H1 (cell line): Measurements from ENCODE around the gene CACNG5. TPM values are rescaled to one million over a fixed set of nuclear protein-coding genes. Genes with fewer than 3 reads are reported as not detected.

ENCODE experiments used
- CTCF ChIA-PET: fragments of 300-600 bp; sonication (Branson Sonifier 250); formaldehyde crosslinking; loops from one replicate; lab custom pipeline; 2021; ENCODE audit not compliant: partially characterized antibody; lab: Charles Lee
- POLR2A ChIA-PET: fragments of 300-600 bp; sonication (Branson Sonifier 250); formaldehyde crosslinking; loops from one replicate; lab custom pipeline; 2021; ENCODE audit warnings: inconsistent platforms; ENCODE audit not compliant: partially characterized antibody; lab: Charles Lee
- DNase-seq, 2 experiments: peaks; one replicate each; pipeline versions ENCODE4 v3.0.0 to v3.0.0-alpha.2; 2010 to 2022; ENCODE audit warnings: low spot score in 2 of 2, low read depth in 1 of 2, mixed read lengths in 1 of 2
- FAIRE-seq: peaks from 2 replicates; lab custom pipeline; 2011; peaks lifted over from hg19 to GRCh38; lab: Jason Lieb, UNC
- H2AFZ ChIP-seq: 2 replicates; pipeline ENCODE4 v1.8.1; 2012; ENCODE audit warnings: low read length, inconsistent platforms
- H2AK5ac ChIP-seq: 2 replicates; pipeline ENCODE4 v1.6.1; 2013; ENCODE audit warnings: low read depth, low read length
- H2BK120ac ChIP-seq: replicated peaks from 2 replicates; pipeline ENCODE3; 2013; ENCODE audit warnings: low read depth, low read length, inconsistent platforms
- H2BK12ac ChIP-seq: 2 replicates; pipeline ENCODE4 v1.6.1; 2013; ENCODE audit warnings: low read depth, low read length
- H2BK15ac ChIP-seq: 2 replicates; pipeline ENCODE4 v1.6.1; 2013; ENCODE audit warnings: low read length
- H2BK20ac ChIP-seq: 2 replicates; pipeline ENCODE4 v1.6.1; 2013; ENCODE audit warnings: low read length
- H2BK5ac ChIP-seq: 2 replicates; pipeline ENCODE4 v1.6.1; 2013; ENCODE audit warnings: low read depth, low read length
- H3K14ac ChIP-seq: 2 replicates; pipeline ENCODE4 v1.6.1; 2013; ENCODE audit warnings: inconsistent platforms; ENCODE audit not compliant: insufficient read length
- H3K18ac ChIP-seq: 2 replicates; pipeline ENCODE4 v1.6.1; 2013; ENCODE audit warnings: low read length; ENCODE audit errors: extremely low read depth
- H3K23ac ChIP-seq: 2 replicates; pipeline ENCODE4 v1.6.1; 2013; ENCODE audit warnings: inconsistent platforms; ENCODE audit not compliant: insufficient read length
- H3K23me2 ChIP-seq: 2 replicates; pipeline ENCODE4 v1.6.1; 2013; ENCODE audit warnings: low read depth, low read length
- H3K27ac ChIP-seq: 2 replicates; pipeline ENCODE4 v1.6.1; 2011; ENCODE audit warnings: low read depth, low read length, inconsistent platforms
- H3K27me3 ChIP-seq, 4 experiments: replicated peaks in 1 of 4; 1 replicate in 1 of 4; 2 replicates in 3 of 4; pipeline versions ENCODE4 v1.6.1 to v1.8.1; 2011 to 2013; ENCODE audit warnings: low read length in 3 of 4, mild to moderate bottlenecking in 3 of 4, inconsistent platforms in 2 of 4, mixed read lengths in 2 of 4, moderate library complexity in 1 of 4; ENCODE audit not compliant: control insufficient read depth in 3 of 4, insufficient read depth in 3 of 4; ENCODE audit errors: extremely low read depth in 1 of 4
- H3K36me3 ChIP-seq, 4 experiments: 2 replicates each; pipeline versions ENCODE4 v1.6.1 to v1.8.1; 2011 to 2013; ENCODE audit warnings: mild to moderate bottlenecking in 4 of 4, low read length in 3 of 4, moderate library complexity in 2 of 4, control low read depth in 1 of 4, inconsistent platforms in 1 of 4; ENCODE audit not compliant: insufficient read depth in 4 of 4, control insufficient read depth in 2 of 4
- H3K4ac ChIP-seq: replicated peaks from 2 replicates; pipeline ENCODE3; 2013; ENCODE audit warnings: low read length, low read depth, mixed read lengths, inconsistent platforms; ENCODE audit not compliant: insufficient read length
- H3K4me1 ChIP-seq, 4 experiments: replicated peaks in 1 of 4; 1 replicate in 1 of 4; 2 replicates in 3 of 4; pipeline versions ENCODE4 v1.6.1 to v1.8.1; 2011 to 2013; ENCODE audit warnings: low read length in 3 of 4, inconsistent platforms in 2 of 4, mixed read lengths in 1 of 4; ENCODE audit not compliant: insufficient read depth in 4 of 4, control insufficient read depth in 3 of 4
- H3K4me2 ChIP-seq, 2 experiments: 2 replicates each; pipeline versions ENCODE4 v1.6.1 to v1.8.1; 2011 to 2013; ENCODE audit warnings: low read depth in 2 of 2, low read length in 2 of 2, control low read depth in 1 of 2, inconsistent platforms in 1 of 2, mild to moderate bottlenecking in 1 of 2; ENCODE audit not compliant: insufficient read depth in 1 of 2
- H3K4me3 ChIP-seq, 4 experiments: fragments of 200-600, 300-600 bp in 1 of 4; sonication (generic), shearing (Covaris generic), sonication (Bioruptor Twin) in 1 of 4; 2 replicates each; pipeline versions ENCODE4 v1.5.1 to v1.8.1; 2011 to 2016; ENCODE audit warnings: low read length in 4 of 4, low read depth in 3 of 4, control low read depth in 2 of 4, inconsistent platforms in 2 of 4, mild to moderate bottlenecking in 2 of 4, mixed read lengths in 1 of 4, moderate library complexity in 1 of 4; ENCODE audit not compliant: insufficient read depth in 2 of 4; ENCODE audit errors: extremely low read depth in 1 of 4
- H3K56ac ChIP-seq: replicated peaks from 2 replicates; pipeline ENCODE3; 2013; ENCODE audit warnings: low read depth, mild to moderate bottlenecking, mixed read lengths, low read length, inconsistent platforms; ENCODE audit not compliant: insufficient read length
- H3K79me1 ChIP-seq: 2 replicates; pipeline ENCODE4 v1.6.1; 2013; ENCODE audit warnings: low read depth, low read length, control low read depth
- H3K79me2 ChIP-seq, 2 experiments: 2 replicates each; pipeline versions ENCODE4 v1.6.1 to v1.8.1; 2012 to 2013; ENCODE audit warnings: low read length in 2 of 2, mild to moderate bottlenecking in 2 of 2, inconsistent platforms in 1 of 2; ENCODE audit not compliant: insufficient read depth in 2 of 2, control insufficient read depth in 1 of 2
- H3K9ac ChIP-seq, 4 experiments: replicated peaks in 1 of 4; 1 replicate in 1 of 4; 2 replicates in 3 of 4; pipeline versions ENCODE4 v1.6.1 to v1.8.1; 2011 to 2013; ENCODE audit warnings: low read depth in 3 of 4, low read length in 3 of 4, control low read depth in 2 of 4, mild to moderate bottlenecking in 2 of 4, moderate library complexity in 2 of 4, inconsistent platforms in 1 of 4; ENCODE audit errors: extremely low read depth in 1 of 4
- H3K9me3 ChIP-seq, 2 experiments: 2 replicates each; pipeline versions ENCODE4 v1.6.1 to v1.8.1; 2012 to 2013; ENCODE audit warnings: mild to moderate bottlenecking in 2 of 2, moderate library complexity in 2 of 2, control low read depth in 1 of 2, inconsistent platforms in 1 of 2, low read depth in 1 of 2, low read length in 1 of 2, mixed read lengths in 1 of 2; ENCODE audit not compliant: insufficient read depth in 2 of 2
- H4K20me1 ChIP-seq, 2 experiments: replicated peaks in 1 of 2; 2 replicates each; pipeline versions ENCODE3 to v1.8.1; 2011 to 2013; ENCODE audit warnings: inconsistent platforms in 2 of 2, low read length in 2 of 2, mild to moderate bottlenecking in 1 of 2; ENCODE audit not compliant: insufficient read depth in 2 of 2, control insufficient read depth in 1 of 2
- H4K5ac ChIP-seq: 2 replicates; pipeline ENCODE4 v1.6.1; 2013; ENCODE audit warnings: low read length, low read depth, mixed read lengths, inconsistent platforms; ENCODE audit not compliant: insufficient read length
- H4K8ac ChIP-seq: 2 replicates; pipeline ENCODE4 v1.8.0; 2013; ENCODE audit warnings: mild to moderate bottlenecking, moderate library complexity, low read length, inconsistent platforms; ENCODE audit not compliant: insufficient read depth; ENCODE audit errors: extremely low read depth
- H4K91ac ChIP-seq: replicated peaks from 2 replicates; pipeline ENCODE3; 2013; ENCODE audit warnings: low read length, mixed read lengths, inconsistent platforms; ENCODE audit not compliant: insufficient read length
- CHD2 ChIP-seq: IDR thresholded peaks from 2 replicates; pipeline ENCODE4 v1.6.1; 2012; ENCODE audit warnings: low read length, improper control_type of control experiment
- EGR1 ChIP-seq: IDR thresholded peaks from 2 replicates; pipeline ENCODE4 v1.6.1; 2011; ENCODE audit warnings: low read depth, low read length, borderline replicate concordance
- EZH2 ChIP-seq: fragments of 200-600 bp; sonication (generic); IDR thresholded peaks from 2 replicates; pipeline ENCODE4 v1.7.1; 2012; ENCODE audit warnings: low read depth, mild to moderate bottlenecking, moderate library complexity, low read length, inconsistent platforms; ENCODE audit not compliant: severe bottlenecking
- SIN3A ChIP-seq, 2 experiments: IDR thresholded peaks in 1 of 2; conservative IDR thresholded peaks in 1 of 2; 2 replicates each; pipeline ENCODE4 v1.6.1; 2011 to 2012; ENCODE audit warnings: low read length in 2 of 2, improper control_type of control experiment in 1 of 2, low read depth in 1 of 2, mild to moderate bottlenecking in 1 of 2
- TAF7 ChIP-seq: optimal IDR thresholded peaks from 2 replicates; pipeline ENCODE3; 2011; ENCODE audit warnings: low read depth, mild to moderate bottlenecking, inconsistent platforms, low read length, moderate library complexity, borderline replicate concordance
- WGBS, 2 experiments: shearing (Covaris generic) in 1 of 2; methylation state at CpG; one replicate each; pipeline versions ENCODE4 v1.1.6 to v1.1.7; 2013 to 2015; ENCODE audit warnings: low lambda C conversion rate in 2 of 2, mixed read lengths in 2 of 2, inconsistent platforms in 1 of 2, low coverage in 1 of 2, missing lambda C conversion rate in 1 of 2; ENCODE audit not compliant: insufficient replicate concordance in 2 of 2, insufficient coverage in 1 of 2, insufficient read length in 1 of 2; ENCODE audit errors: extremely low coverage in 1 of 2, missing lambda C conversion rate in 1 of 2; 5-methylcytosine and 5-hydroxymethylcytosine counted together
- polyA plus RNA-seq, 7 experiments: library from polyadenylated mRNA; depleted of rRNA in 3 of 7; stranded (reverse) in 5 of 7; unstranded in 2 of 7; fragments of >200 nt in 5 of 7; fragments of 200-250 nt in 2 of 7; gene quantifications; 1 replicate in 5 of 7; 2 replicates in 1 of 7; 4 replicates in 1 of 7; pipeline versions ENCODE4 v1.2.1 to v1.2.3, GENCODE V29; 2011 to 2013; ENCODE audit warnings: missing spikeins in 2 of 7, mixed read lengths in 2 of 7
- total RNA-seq: library from RNA; stranded (reverse); fragmentation: NEBNext Ultra II Directional; extraction: Animal tissue kit (Norgen Biotek cat#: 25700); gene quantifications from 2 replicates; pipeline ENCODE4 v1.2.1, GENCODE V29; 2021

The CACNG5 gene
- total and polyA plus RNA-seq, 2 of the 8 experiments (the other 6 are each of a cell fraction or from before 2014, with no cell fraction given) = 2.2 to 3.1 TPM

DNA sequence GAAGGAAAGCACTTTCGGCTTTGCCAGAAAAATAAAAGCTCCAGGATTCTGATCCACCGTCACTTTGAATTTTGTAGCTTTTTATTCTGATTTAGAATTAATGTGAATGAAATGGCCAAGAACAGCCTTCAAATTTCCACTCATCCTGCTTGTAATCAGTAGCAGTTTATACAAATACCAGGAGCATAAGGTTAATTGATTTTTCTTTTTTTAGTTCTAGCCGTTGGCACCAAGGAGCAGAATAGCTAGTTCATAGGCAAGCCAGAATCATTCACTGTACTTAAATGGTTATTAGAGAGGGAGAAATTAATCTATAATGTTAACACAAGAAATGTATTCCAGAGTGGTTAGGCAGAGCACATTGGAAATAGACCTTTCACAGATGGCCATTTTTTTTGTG is 41.1 kb upstream of the CACNG5 start:
- Histone ChIP-seq H3K23ac (no peak overlapping the region), H2AFZ (no peak overlapping the region), H2BK15ac (no peak overlapping the region), H3K18ac (no peak overlapping the region), H3K27me3 (no peaks in the 10 kb centered on the region), H3K4ac (no peak overlapping the region), H3K14ac (no peak overlapping the region), H3K9ac (no peak overlapping the region), H3K4me3 (no peak overlapping the region), H2BK12ac (no peak overlapping the region), H3K23me2 (peaks cover 2% of the 10 kb centered on the region; the same call in 1 of the 2 replicates), H3K9me3 (peaks cover 0 to 2% of the 10 kb centered on the region in 2 experiments; a peak in 1 of 4 replicates), H3K79me1 (no peaks in the 10 kb centered on the region), H2BK20ac (no peak overlapping the region), H3K79me2 (no peaks in the 10 kb centered on the region), H3K4me1 (no peaks in the 10 kb centered on the region; a peak in 1 of 7 replicates), H2BK5ac (no peak overlapping the region), H3K4me2 (no peak overlapping the region), H4K91ac (no peak overlapping the region), H3K56ac (no peak overlapping the region), H3K36me3 (no peaks in the 10 kb centered on the region), H2AK5ac (no peak overlapping the region), H3K27ac (no peak overlapping the region), H4K8ac (no peak overlapping the region), H4K20me1 (no peaks in the 10 kb centered on the region), H2BK120ac (no peak overlapping the region), H4K5ac (no peak overlapping the region)
- TF ChIP-seq SIN3A (conservative IDR thresholded peaks at IDR 0.05 in 1 of 2, IDR thresholded peaks at IDR 0.05 in 1 of 2; ENCODE audit: low read depth in 1 of 2, low read length in 2 of 2) = no peak
- TF ChIP-seq CHD2 = no peak
- TF ChIP-seq TAF7 = no peak
- TF ChIP-seq EGR1 = no peak
- no peak for TF ChIP-seq EZH2
- DNase-seq = no peak
- ChIA-PET POLR2A (interaction anchor here (1.4 kb wide), 1 partner anchor 9 kb away, joined by 5 read pairs; no protein-coding TSS in a partner anchor), CTCF (interaction anchor here (0.8 to 1.8 kb wide), 4 partner anchors 9 to 66 kb away, joined by 3 to 6 read pairs (median 4); no protein-coding TSS in a partner anchor)
- WGBS, 2 experiments = 92% methylated on average over 3 of the region's 3 CpGs; no CpG with 5 or more reads in 1 of the 2 experiments
- no peak for FAIRE-seq
